HG03558 (cell line): Measurements from ENCODE around the gene CEP57L1.
"Not testable (repeated sequence)": the region's sequence is repeated elsewhere in the genome, so short reads cannot be mapped to it uniquely, and the experiment has no call there.

Experiments used
- ATAC-seq: cut with Tn5 transposase; IDR thresholded peaks from one replicate; pipeline ENCODE4 v1.9.1; 2021; ENCODE audit warnings: moderate number of reproducible peaks; ENCODE audit not compliant: unreplicated experiment; ENCODE audit errors: extremely low read depth

The CEP57L1 gene

DNA sequence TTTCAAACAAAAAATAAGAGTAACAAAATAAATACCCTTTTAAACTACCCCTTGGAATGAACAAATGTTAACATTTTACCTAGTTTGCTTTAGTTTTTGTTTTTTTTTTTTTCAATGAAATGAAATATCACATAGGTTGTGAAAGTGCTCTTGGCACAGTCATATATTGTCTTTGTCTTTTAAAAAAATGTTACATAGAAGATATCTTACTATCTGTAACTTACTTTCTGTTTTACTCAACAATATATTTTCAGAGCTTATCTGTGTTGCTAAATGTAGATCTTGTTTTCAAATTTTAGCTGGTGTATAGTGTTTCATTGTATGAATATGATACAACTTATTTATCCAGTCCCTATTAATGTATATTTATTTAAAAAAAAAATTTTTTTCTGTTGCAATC lies 8.6 kb downstream of the CEP57L1 start:
- no peak for ATAC-seq

DNA sequence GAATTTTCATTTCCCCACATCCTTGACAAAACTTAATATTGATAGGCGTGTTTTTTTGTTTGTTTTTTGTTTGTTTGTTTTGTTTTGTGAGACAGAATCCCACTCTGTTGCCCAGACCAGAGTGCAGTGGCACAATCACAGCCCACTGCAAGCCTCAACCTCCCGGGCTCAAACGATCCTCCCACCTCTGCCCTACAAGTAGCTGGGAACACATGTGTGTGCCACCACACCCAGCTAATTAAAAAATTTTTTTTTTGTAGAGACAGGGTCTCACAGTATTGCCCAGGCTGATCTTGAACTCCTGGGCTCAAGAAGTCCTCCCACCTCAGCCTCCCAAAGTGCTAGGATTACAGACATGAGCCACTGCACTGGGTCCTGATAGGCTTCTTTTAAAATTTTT lies 9.2 kb downstream of the CEP57L1 start:
- no peak for ATAC-seq

DNA sequence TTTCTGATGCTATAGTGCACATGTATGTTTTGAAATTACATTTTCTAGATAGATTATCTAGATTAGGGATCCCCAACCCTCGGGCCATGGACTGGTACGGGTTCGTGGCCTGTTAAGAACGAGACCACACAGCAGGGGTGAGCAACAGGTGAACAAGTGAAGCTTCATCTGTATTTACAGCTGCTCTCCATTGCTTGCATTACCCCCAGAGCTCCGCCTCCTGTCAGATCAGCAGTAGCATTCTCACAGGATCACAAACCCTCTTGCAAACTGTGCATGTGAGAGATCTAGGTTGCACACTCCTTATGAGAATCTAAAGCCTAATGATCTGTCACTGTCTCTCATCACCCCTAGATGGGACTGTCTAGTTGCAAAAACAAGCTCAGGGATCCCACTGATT lies 10.4 kb downstream of the CEP57L1 start:
- ATAC-seq = no peak

DNA sequence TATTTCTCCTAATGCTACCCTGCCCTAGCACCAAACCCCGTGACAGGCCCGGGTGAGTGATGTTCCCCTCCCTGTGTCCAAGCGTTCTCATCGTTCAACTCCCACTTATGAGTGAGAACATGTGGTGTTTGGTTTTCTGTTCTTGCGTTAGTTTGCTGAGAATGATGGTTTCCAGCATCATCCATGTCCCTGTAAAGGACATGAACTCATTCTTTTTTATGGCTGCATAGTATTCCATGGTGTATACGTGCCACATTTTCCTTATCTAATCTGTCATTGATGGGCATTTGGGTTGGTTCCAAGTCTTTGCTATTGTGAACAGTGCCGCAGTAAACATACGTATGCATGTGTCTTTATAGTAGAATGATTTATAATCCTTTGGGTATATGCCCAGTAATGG lies 14.4 kb downstream of the CEP57L1 start:
- not testable (repeated sequence) for ATAC-seq

DNA sequence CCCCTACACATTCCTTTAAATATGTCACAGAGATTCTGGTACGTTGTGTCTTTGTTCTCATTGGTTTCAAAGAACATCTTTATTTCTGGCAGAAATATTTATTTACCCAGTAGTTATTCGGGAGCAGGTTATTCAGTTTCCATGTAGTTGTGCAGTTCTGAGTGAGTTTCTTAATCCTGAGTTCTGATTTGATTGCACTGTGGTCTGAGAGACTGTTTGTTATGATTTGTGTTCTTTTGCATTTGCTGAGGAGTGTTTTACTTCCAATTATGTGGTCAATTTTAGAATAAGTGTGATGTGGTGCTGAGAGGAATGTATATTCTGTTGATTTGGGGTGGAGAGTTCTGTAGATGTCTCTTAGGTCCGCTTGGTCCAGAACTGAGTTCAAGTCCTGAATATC lies 17.4 kb downstream of the CEP57L1 start:
- ATAC-seq = not testable (repeated sequence)

DNA sequence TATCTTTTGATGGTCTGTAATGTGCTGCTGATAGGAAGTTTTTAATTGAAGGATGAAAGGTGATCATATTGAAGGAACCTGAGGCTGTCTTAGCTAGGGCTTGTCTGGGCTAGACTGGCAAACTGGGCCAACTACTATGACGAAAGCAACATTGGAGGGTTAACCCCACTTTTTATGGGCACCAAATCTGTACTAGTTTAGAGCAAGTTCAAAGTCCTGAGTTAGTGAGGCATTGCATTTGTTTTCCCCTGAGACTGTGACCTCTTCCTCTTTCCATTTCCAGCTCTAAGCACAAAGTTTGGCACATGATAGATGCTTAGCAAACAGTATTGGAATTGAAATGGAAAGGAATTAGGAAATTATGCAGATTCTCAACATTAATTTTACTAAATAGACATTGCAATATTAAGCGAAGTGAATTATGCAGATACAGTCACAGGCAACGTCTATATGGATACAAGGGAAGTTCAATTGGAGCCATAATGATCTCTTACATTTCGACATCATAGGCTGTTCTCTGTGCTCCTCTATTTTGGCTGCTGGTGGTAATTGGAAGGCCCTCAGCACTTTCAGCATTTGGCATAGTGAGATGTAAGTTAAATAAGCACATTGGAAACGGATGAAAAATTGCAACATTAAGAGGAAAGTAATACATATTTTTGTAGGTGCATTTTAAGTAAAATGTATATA lies 22.2 kb downstream of the CEP57L1 start:
- peak; percentile 44 for ATAC-seq

DNA sequence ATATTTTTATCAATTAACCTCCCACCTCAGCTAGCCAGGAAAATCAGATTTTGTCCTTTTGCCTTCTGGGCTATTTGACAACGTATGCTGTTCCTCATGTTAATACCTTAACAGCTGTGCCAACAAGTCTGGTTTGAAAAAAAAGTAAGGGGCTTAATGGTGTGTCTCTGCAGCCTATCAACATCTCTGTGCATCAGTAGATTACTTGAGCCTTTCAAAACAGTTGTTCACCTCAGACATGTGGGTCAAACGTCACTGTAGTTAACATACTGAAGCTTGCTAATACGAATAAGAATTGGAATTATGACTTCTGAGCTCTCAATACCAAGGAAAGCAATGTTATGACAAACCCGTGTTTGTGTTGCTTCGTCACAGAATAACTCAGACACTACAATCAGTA lies 23.0 kb downstream of the CEP57L1 start:
- ATAC-seq = no peak

DNA sequence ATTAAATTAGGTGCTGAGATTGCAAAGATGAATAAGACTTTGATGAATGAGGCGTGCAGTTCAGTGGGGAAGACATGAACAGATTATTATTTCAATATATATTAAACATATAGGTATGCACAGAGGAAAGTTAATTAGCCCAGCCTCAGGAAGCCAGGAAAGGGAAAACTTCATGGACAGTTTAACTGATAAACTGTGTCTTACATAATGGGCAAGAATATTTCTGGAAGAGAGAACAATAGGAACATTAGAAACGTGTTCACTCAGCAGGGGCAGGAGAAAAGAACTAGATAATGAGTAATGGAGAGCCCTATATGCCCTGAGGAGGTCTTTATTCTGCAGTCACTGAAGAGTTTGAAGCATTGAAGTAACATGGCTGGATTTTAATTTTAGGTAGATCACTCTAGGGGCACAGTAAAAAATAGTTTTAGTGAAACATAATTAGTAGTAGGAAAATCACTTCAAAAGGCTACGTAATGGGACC lies 23.6 kb downstream of the CEP57L1 start:
- ATAC-seq = no peak

DNA sequence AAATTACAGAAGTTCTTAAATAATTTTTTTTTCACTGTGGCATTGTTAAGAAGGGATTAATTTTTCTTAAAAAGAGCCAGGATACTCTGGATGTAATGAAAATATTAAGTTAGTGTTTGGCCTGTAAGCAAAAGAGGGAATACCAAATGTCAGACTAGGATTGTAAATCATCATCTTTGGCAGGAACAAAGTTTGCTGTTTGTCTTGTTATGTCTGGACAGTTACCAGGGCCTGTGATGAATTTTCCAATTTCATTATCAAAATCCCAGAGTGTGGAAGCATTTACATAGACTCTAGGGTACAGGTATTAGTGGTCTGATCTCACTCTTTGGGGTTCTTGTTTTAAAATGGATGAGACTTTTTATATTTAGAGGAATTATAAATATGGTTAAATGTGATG lies 26.1 kb downstream of the CEP57L1 start:
- ATAC-seq = no peak

DNA sequence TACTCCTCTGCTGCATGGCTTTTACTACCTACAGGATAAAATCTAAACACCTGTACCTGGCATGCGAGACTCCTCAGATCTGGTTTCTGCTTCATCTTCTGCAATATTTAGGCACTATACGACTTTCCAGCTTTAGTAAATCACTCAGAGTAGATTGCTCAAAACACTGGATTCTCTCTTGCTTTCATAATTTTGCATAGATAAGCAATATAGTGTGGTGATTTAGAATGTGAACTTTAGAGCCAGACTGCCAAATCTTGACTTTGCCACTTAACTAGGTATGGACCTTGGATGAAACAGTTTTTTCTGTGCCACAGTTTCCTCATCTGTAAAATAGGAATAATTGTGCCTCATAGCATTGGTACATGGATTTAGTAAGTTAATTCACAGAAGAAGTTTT lies 28.9 kb downstream of the CEP57L1 start:
- ATAC-seq = no peak

DNA sequence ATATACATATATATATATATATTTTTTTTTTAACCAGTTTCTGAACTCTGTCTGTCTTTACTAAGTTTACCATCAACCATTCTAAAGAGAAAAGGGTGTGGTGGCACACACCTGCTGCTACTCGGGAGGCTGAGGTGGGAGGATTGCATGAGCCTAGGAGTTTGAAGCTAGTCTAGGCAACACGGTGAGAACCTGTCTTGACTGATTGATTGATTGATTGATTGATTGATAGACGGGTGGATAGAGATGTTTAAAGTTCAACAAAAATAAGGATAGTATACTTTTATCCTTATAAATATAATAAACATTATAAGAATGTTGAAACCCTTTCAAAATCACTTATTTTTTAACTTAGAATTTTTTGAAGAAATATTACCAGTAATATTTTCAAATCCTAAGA lies 30.2 kb downstream of the CEP57L1 start:
- ATAC-seq = no peak

DNA sequence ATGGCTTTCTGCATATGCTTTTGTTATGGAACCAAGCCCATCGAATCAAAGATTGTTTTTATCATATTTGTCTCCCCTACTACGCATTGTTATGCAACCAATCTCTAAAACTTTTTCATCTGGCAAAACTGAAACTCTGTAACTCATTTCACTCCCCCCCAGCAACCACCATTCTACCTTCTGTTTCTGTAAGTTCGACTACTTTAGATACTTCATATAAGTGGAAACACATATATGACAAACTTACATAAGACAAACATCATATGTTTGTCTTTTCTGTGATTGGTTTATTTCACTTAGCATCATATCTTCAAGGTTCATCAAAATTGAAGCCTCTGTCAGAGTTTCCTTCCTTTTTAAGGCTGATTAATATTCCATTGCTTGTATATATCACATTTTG lies 34.8 kb downstream of the CEP57L1 start:
- no peak for ATAC-seq

DNA sequence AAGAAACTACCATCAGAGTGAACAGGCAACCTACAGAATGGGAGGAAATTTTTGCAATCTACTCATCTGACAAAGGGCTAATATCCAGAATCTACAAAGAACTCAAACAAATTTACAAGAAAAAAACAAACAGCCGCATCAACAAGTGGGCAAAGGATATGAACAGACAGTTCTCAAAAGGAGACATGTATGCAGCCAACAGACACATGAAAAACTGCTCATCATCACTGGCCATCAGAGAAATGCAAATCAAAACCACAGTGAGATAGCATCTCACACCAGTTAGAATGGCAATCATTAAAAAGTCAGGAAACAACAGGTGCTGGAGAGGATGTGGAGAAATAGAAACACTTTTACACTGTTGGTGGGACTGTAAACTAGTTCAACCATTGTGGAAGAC lies 40.3 kb downstream of the CEP57L1 start:
- ATAC-seq = not testable (repeated sequence)

DNA sequence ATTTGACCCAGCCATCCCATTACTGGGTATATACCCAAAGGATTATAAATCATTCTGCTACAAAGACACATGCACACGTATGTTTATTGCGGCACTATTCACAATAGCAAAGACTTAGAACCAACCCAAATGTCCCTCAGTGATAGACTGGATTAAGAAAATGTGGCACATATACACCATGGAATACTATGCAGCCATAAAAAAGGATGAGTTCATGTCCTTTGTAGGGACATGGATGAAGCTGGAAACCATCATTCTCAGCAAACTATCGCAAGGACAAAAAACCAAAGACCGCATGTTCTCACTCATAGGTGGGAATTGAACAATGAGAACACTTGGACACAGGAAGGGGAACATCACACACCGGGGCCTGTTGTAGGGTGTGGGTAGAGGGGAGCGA lies 40.7 kb downstream of the CEP57L1 start:
- ATAC-seq = not testable (repeated sequence)

DNA sequence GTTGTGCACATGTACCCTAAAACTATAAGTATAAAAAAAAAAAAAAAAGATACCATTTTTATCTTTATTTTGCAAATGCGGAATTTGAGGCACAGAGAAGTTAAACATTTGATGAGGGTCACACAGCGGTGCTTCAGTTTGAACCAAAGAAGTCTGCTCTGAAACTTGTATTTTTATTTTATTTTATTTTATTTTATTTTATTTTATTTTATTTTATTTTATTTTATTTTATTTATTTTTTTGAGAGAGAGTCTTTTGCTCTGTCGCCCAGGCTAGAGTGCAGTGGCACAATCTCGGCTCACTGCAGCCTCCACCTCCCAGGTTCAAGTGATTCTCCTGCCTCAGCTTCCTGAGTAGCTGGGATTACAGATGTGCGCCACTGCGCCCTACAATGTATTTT lies 41.2 kb downstream of the CEP57L1 start:
- not testable (repeated sequence) for ATAC-seq

DNA sequence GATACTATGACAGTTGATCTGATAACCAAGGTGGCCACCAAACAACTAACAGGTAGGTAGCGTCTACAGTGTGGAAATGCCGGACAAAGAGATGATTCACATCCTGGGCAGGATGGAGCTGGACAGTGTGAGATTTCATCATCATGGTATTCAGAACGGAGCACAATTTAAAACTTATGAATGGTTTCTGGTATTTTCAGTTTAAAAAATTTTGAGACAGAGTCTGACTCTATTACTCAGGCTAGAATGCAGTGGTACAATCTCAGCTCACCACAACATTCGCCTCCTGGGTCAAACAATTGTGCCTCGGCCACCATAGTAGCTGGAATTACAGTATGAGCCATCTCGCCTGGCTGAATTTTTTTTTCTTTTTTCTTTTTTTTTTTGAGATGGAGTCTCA lies 43.8 kb downstream of the CEP57L1 start:
- ATAC-seq = no peak

DNA sequence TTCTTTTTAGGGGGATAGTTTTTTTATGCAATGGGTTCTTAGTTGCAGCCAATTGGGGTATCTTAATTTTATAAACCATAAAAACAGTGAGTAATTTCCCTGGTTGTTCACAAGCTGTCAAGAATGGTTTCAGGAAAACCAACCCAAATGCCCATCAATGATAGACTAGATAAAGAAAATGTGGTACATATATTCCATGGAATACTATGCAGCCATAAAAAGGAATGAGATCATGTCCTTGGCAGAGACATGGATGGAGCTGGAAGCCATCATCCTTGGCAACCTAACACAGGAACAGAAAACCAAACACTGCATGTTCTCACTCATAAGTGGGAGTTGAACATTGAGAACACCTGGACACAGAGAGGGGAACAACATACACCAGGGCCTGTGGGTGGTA lies 46.8 kb downstream of the CEP57L1 start:
- ATAC-seq = not testable (repeated sequence)

DNA sequence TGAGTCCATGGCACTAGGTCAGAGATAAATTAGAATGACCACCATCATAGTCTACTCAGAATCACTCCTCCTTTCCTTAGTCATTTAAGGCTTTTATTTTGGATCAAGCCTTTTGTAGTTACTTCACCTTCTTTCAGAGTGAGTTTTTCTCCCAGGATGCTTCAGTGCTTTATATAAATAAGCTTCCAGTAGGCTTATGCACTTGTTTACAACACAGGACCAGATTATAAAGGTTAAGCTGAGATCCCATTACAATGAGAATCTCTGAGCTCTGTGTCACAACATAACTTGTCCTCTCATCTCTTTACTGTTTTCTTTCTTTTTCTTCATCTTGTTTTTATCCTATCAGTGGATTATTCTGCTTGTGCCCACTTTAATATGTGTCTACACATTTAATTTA lies 47.9 kb downstream of the CEP57L1 start:
- ATAC-seq = no peak

DNA sequence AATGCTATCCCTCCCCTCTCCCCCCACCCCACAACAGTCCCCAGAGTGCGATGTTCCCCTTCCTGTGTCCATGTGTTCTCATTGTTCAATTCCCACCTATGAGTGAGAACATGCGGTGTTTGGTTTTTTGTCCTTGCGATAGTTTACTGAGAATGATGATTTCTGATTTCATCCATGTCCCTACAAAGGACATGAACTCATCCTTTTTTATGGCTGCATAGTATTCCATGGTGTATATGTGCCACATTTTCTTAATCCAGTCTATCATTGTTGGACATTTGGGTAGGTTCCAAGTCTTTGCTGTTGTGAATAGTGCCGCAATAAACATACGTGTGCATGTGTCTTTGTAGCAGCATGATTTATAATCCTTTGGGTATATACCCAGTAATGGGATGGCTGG lies 52.9 kb downstream of the CEP57L1 start:
- ATAC-seq = not testable (repeated sequence)

DNA sequence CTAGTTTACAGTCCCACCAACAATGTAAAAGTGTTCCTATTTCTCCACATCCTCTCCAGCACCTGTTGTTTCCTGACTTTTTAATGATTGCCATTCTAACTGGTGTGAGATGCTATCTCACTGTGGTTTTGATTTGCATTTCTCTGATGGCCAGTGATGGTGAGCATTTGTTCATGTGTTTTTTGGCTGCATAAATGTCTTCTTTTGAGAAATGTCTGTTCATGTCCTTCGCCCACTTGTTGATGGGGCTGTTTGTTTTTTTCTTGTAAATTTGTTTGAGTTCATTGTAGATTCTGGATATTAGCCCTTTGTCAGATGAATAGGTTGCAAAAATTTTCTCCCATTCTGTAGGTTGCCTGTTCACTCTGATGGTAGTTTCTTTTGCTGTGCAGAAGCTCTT lies 53.4 kb downstream of the CEP57L1 start:
- not testable (repeated sequence) for ATAC-seq

DNA sequence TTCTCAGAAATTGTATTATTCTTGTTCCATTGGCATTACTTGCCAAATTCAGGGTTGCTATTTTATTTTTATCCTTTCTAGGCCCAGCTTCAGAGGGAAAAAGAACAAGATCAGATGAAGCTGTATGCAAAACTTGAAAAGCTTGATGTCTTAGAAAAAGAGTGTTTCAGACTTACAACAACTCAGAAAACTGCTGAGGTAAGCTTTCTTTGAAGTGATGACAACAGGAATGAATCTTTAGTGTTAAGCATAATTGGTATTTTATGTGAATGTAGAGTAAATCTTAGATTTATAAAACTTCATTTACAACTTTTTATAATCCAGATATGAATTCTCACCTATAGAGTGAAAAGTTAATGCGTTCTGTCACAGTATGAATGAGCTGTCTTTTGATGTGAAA lies 58.4 kb downstream of the CEP57L1 start:
- no peak for ATAC-seq

DNA sequence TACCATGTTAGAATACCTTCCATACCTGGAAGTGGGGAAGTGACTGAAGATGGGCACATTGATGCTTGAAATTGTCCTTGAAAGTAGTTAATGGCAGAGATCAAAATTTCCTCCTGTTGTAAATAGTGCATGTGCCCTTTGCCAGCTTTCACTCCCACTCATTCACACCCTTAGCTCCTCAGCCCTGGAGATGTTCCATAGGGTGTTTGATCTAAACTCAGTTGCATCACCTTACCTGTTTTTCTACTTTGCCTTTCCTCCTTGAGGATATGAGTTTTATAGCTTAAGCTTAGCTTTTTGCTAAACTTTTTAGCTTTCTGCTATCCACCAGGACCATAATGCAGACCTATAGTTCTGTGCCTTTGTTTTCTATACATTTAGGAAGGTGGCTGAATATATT lies 69.0 kb downstream of the CEP57L1 start:
- ATAC-seq = no peak
